ENCODE data around the gene NEAT1.

The NEAT1 gene

DNA sequence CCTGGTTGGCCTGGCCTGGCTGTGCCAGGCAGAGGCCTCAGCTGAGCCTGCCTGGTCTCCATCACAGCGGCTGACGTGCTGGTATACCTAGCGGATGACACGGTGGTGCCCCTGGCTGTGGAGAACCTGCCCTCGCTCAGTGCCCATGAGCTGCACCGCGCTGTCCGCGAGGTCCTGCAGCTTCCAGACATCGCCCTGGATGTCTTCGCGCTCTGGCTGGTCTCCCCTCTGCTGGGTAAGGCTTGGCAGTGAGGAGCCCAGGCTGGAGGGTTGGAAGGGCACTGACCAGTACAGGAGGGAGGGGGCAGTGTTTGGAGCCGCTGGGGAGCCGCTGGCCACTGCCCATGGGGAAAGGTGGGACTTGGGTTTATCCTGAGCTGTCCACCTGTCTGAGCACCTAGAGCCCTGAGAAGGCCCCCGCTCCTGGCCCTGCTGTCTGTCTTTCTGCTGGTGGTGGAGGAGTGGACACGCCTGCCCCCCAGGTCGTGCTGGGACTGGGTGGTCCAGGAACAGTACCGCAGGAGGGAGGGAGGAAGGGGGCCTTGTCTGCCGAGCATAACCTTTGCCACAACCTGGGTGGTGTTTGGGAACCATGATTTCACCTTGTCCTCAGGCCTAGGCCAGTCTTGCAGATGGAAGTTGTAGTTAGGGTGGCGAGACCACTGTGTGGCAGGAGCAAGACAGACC is 33.2 kb upstream of the NEAT1 start:
- no peak for DNase-seq (ENCODE audit: extremely low read depth in 1 of 2, low read depth in 1 of 2)

DNA sequence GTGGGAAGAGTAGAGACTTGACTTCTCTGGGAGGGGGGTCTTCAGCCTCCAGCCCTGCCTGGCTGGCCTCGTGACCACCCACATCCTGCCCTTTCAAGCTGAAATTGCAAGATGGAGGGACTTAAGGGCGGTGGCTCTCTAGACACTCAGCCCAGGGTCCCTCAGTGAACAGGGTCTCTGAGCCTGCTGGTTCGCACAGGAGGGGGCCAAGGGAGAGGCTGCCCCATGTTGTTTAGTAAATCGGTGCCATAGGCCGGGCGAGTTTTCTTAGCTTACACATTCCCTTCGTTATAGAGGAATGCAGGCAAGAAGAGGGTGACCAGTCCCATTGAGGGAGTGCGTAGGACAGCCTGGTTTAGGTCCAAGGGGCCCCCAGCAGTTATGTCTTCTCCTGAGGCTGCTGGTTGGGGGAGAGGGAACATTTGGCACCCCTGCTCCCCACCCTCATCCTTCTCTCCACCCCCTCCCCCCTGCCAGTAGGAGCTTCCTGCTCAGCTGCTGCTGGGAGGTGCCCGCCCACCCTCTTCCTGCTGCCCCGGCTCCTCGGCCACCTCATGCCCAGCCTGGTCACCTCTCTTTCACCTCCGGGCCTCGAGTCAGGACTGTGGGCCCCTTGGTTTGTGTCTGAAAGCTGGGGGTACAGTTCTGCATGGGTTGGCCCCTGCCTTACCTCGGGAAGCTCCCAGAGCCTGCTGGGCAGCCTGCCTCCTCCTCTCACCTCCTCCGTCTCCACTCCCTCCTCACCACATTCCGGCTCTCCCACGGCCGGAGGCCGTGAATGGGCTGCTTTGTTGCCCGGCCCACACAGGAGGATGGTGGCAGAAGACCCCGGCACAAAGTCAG is 32.3 kb upstream of the NEAT1 start:
- DNase-seq (ENCODE audit: extremely low read depth in 1 of 2, low read depth in 1 of 2), result no peak

DNA sequence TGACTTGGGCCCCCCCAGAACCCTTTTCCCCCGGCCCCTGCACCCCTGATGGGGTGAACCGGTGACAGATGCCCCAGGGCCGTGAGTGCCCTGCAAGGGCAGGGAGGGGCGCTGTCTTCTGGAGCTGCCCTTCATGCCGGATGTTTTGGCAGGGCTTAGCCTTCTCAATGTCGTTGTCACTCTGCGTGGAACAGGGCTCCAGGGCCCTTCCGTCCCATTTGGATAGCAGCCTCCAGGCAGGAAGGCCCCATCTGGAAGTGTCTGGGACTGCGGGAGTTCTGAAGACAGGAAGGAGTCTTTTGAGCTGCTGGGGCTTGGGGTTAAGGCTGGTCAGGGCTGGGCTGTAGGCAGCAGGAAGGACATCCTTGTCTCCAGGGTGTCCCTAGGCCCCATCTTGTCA is 31.6 kb upstream of the NEAT1 start:
- DNase-seq (ENCODE audit: extremely low read depth in 1 of 2, low read depth in 1 of 2), result no peak

DNA sequence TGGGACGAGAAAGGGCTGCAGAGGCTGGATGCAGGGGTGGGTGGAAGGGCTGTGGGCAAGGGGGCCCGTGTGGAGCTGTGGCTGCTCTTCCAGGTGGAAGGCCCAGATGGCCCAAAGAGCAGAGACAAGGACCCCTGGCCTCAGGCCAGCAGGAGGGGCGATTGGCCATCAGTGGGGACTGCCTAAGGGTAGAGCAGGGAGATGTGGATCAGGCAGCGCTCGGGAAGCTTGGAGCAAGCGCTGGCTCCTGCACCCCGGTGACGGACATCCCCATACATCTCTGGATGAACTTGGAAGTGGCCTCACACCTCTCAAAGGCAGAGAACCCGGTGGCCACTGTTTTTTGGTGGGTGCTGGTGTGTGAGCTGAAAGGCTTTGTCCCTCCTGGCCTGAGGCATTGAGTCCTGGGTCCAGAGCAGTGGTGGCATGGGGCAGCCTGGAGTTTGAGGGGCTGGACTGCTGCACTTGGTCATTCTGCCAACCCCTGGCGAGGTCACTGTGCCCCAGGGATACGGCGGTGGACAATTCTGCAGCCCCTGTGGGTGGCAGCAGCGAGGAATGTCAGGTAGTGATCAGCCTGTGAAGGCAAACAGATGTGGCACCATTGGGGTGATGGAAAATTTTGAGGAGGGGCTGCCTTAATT is 30.3 kb upstream of the NEAT1 start:
- DNase-seq (ENCODE audit: extremely low read depth in 1 of 2, low read depth in 1 of 2), result no peak

DNA sequence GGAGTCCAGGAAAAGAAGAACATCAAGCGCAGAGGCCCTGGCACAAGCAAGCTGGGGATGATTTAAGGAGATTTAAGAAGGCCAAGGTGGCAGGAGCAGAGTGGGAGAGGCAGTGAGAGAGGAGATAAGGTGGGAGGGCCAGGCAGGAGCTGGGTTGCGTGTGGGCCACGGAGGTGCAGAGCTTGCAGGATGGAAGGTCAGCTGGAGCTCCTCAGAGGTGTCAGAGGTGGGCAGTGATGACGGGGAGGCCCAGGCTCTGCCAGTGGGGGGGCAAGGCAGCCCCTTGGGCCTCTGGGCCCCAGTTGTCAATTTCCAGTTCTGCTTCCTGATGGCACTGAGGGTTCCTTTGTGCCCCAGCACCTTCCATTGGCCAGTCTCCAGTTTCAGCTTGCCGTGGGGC is 29.7 kb upstream of the NEAT1 start:
- no peak for DNase-seq (ENCODE audit: extremely low read depth in 1 of 2, low read depth in 1 of 2)

DNA sequence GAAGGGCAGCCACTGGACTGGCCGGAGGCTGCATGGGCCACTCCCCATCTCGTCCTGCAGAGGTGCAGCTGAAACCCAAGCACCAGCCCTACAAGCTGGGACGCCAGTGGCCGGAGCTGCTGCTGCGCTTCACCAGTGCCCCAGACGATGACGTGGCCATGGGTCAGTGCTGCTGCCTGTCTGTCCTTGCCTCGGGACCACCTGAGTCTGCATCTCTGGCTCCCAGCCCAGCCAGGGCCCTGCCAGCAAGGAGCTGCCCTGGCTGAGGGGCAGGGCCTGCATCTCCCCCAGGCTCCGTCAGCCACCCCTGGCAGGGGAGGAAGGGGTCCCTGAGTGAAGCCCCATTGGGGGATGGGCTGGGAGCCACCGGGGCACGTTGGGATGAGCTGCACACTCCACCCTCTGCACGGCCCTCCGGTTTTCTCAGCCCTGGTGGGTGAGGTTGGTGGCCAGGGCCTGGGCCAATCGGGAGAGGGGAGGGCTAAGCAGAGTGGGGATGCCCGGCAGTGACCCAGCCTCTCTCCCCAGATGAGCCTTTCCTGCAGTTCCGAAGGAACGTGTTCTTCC is 29.0 kb upstream of the NEAT1 start:
- DNase-seq (ENCODE audit: extremely low read depth in 1 of 2, low read depth in 1 of 2), result no peak

DNA sequence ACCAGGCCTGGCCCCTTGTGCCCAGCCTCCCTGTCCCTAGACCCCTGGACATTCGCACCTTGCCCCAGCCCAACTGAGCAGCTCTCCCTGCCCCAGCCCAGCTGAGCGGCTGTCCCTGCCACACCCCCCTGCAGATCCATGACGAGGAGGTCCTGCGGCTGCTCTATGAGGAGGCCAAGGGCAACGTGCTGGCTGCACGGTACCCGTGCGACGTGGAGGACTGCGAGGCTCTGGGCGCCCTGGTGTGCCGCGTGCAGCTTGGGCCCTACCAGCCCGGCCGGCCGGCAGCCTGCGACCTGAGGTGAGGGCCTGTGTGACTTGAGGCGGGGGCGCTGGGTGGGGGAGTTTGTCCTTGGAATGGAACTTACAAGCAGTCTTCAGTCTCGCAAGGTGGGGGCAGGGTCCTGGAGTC is 28.5 kb upstream of the NEAT1 start:
- DNase-seq (ENCODE audit: extremely low read depth in 1 of 2, low read depth in 1 of 2), result no peak

DNA sequence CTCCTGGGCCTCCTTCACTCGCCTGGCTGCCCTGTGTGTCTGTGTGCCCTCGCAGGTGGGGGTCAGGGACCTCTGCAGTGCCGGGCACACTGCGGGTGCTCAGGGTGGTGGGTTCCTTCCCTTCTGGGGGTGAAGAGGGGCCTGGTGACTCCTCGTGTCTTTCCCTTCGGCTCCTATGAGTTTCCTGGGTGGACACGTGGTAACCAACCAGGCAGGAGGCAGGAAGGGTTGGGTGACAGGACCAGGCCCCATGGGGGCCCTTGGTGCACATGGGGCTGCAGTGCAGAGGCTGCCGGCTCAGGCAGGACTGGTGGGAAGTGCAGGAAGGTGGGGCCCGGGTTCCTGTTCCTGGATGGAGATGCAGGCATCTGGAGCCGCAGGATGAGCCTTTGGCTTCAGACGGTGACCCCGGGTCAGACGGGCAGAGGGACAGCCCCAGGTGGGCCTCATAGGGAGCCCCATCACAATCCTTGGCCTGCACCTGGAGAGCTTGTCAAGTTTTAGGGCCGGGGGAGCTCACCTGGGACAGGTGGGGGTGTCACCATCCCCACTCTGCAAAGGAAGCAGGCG is 26.6 kb upstream of the NEAT1 start:
- DNase-seq (ENCODE audit: extremely low read depth in 1 of 2, low read depth in 1 of 2), result no peak

DNA sequence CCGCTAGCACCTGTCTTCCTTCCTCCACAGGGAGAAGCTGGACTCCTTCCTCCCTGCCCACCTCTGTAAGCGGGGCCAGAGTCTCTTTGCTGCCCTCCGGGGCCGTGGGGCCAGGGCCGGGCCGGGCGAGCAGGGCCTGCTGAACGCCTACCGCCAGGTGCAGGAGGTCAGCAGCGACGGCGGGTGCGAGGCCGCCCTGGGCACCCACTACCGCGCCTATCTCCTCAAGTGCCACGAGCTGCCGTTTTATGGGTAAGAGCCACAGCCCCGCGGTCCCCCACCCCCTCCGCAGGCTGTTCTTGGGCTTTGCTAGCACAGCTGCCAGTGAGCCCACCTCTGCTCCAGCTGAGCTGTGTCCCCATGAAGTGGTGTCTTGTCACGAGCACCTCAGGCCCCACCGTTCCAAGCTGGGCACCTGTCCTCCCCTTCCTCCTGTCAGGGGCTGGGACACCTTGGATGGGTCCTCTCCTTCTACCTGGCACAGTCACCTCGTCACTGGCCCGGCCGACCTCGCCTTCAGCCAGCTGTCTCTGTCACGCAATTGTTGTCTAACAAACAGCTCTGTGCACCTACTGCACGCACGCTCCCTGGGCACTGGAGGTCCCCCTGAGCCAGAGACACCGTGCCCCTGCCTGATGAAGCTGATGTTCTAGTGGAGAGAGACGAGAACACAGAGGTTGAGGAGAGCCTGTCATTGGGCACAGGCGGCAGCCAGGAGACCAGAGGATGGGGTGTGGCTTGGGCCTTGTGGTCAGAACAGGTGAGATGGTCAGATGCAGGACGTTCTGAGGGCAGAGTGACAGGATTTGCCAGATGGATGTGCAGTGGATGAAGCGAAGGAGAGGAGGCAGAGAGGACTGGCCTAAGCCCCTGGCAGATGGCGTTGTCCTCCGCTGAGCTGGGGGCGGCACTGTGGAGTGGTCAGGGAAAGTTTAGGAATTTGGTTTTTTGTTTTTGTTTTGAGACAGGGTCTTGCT is 25.5 kb upstream of the NEAT1 start:
- no peak for DNase-seq (ENCODE audit: extremely low read depth in 1 of 2, low read depth in 1 of 2)

DNA sequence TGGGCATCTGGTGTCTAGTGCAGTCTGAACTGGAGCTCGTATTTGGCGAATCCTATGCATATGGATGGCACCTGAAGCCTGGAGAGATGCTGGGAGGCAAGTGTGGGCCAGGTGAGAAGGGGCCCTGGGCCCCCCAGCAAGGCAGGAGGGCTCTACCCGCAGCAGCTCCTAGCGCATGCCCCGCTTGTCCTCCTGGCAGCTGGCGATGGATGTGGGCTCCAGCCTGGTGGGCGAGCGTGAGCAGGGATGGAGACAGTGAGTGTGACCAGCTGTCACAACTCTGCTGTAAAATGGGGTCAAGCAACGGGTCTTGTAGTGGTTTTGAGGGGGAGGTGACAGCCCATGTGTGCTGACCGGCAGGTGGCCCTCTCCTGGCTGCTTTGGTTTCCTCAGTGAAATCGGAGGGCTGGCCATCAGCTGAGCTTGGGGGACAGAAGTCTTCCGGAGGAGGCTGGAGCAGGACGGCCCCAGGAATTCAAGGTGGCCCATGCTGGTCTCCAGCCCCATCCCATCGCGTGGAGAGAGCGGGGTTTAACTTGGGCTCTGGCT is 24.2 kb upstream of the NEAT1 start:
- DNase-seq (ENCODE audit: extremely low read depth in 1 of 2, low read depth in 1 of 2), result no peak

DNA sequence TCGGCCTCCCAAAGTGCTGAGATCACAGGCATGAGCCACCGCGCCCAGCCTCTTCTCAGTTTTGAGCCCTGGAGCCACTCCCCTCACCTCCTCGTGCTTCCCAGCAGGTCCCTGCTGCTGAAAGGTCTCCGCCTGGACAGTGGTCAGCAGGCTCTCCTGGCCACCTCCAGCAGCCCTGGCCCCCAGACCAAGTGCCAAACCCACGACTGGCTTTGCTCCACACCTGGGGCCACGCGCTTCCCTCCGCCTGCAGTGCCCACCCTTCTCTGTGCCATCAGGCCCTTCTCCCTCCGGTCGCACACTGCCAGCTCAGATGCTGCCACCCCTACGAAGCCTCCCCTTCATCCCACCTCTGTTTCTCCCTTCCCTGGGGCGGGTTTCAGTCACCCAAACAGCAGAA is 23.3 kb upstream of the NEAT1 start:
- no peak for DNase-seq (ENCODE audit: extremely low read depth in 1 of 2, low read depth in 1 of 2)

DNA sequence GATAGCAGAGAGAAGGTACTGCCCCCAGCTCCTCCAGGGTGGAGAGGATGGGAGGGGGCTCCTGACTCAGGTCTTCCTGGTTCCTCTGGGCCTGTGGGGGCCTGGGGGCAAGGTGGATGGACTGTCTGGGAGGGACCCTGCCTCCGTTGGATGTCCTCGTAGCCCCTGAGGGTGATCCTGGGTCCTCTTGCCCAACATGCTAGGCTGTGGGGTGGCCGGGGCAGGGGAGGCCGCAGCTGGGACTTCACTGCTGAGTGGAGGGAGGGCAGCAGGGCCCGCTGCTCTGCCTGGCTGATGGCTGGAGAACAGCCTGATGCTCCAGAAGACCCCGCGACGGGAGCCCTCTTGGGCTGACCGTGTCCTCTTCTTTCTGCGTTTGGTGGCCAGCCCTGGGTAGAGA is 22.8 kb upstream of the NEAT1 start:
- DNase-seq (ENCODE audit: extremely low read depth in 1 of 2, low read depth in 1 of 2), result no peak

DNA sequence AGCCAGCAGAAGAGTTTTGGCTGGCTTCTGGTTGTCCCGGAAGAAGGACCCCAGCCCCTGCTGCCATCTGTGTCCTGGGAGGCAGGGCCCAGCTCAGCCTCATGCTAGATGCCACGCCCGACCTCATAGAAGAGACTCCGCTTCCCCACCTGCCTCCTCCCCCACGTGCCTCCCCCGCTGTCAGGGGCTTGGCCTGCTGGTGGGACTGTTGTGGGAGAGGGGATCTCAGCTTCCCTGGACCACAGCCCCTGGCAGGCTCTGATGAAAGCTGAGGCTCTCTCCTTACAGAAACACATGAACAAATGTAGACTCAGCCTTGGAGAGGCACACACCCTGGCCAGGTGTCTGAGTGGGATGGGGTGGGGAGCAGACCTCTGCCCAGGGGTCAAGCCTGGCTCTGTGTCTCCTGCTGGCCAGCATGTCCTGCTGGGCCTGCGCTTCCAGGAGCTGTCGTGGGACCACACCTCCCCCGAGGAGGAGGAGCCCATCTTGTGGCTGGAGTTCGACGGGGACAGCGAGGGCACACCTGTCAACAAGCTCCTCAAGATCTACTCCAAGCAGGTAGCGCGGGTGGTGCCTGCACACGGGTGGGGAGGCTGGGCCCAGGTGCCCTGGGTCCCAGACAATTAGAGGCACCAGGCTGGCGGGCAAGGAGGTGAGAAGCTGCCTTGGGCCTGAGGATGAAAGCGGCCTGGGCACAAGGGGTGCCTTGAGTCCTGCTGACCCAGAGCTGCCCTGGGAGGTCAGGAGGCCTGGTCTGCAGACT is 22.1 kb upstream of the NEAT1 start:
- DNase-seq (ENCODE audit: extremely low read depth in 1 of 2, low read depth in 1 of 2), result no peak

DNA sequence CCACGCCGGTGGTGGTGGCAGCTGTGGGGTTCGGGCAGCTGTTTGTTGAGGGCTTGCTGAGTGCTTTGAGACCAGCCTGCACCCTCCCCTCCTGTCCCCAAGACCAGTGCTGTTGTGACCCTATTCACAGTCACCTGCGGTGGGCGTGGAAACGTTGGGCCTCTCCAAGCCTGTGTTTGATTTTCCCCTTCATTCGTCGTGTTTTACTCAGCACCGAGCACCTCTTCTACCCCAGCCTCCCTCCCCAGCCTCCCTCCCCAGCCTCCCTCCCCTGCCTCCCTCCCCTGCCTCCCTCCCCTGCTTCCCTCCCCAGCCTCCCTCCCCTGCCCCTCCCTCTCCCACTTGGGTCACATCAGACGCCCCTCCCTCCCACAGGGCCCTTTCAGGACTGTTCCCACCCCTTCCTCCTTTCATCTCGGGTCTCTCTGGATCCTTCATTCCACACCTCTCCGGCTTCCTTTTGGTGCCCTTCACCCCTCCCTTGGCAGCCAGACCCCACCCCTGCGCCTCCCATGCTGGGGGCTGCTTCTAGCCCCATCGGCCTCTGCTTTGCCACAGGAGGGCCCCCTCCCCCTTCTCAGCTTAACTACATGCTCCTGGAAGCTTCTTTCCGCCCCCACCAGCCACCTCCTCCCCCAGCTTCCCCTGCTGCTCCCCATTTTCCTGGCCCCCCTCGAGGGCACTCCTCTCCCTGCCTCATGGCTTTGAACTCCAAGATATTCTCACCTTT is 21.4 kb upstream of the NEAT1 start:
- DNase-seq (ENCODE audit: extremely low read depth in 1 of 2, low read depth in 1 of 2), result no peak

DNA sequence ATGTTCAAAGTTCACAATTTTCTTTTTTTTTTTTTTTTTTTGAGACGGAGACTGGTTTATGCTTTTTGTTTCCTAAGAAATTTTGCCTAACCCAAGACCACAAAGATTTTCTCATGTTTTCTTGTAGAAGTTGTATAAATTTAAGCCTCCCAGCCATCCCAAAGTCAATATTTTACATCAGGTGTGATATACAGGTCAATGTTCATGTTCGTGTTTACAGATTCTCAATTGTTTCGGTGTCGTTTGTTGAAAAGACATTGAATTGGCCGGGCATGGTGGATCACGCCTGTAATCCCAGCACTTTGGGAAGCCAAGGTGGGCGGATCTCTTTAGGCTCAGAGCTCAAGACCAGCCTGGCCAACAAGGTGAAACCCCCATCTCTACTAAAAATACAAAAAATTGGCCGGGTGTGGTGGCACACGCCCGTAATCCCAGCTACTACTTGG is 20.8 kb upstream of the NEAT1 start:
- DNase-seq (ENCODE audit: extremely low read depth in 1 of 2, low read depth in 1 of 2), result no peak

DNA sequence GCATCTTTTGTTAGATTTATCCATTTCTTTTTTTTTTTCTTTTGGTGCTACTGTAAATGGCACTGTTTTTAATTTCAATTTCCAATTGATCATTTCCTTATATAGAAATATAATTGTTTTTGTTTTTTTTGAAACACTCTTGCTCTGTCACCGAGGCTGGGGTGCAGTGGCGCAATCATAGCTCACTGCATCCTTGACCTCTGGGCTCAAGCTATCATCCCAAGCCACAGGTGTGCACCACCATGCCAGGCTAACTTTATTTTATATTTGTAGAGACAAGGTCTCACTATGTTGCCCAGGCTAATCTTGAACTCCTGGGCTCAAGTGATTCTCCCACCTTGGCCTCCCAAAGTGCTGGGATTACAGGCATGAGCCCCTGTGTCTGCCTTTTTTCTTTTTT is 19.8 kb upstream of the NEAT1 start:
- DNase-seq (ENCODE audit: extremely low read depth in 1 of 2, low read depth in 1 of 2), result no peak

DNA sequence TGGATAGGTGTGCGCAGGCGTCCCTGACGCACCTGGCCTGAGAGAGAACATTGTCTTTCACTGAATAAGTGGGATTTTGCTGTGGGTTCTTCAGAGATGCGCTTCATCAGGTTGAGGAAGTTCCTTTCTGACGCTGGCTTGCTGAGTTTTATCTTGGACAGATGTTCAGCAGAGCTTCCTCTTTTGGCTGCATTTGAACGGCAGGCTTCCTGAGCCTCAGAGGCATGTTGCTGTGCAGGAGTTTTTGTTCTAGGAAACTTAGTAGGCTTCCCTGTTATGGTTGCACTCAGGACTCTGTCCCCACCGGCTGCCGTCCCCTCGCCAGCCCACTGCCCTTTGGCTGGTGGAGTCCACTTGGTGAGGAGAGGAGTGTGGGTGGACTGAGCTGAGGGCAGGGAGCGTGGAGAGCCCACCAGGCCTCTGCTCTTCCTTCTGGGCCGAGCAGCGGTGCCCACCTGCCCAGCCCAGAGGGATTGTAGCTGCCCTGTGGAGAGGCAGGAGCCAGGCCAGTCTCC is 18.9 kb upstream of the NEAT1 start:
- no peak for DNase-seq (ENCODE audit: extremely low read depth in 1 of 2, low read depth in 1 of 2)

DNA sequence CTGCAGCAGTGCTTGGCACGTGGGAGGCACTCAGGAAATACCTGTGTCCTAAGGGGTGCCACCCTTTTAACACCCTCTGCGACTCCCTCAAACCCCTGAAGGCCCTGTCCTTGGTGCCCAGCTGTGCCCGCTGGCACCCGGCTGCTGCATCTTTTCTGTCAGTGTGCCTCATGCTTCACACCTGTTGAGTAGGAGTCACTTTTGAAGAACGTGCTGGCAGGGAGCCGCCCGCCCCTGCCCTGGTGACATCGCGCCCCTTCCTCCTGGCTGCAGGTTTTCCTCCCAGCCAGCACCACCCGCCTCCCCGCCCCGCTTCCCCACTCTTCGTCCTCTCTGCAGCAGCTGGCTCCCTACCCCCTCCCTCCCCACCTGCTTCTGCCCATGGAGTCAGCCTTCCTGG is 18.4 kb upstream of the NEAT1 start:
- DNase-seq (ENCODE audit: extremely low read depth in 1 of 2, low read depth in 1 of 2), result no peak

Measured in activated CD8-positive, alpha-beta memory T cell treated with anti-CD3 and anti-CD28 coated beads for 1 hour (primary cell).